ENCODE data around the gene WAPL. TPM values are rescaled to one million over a fixed set of nuclear protein-coding genes. Genes with fewer than 3 reads are reported as not detected.

Gene WAPL
- total and polyA plus RNA-seq, 9 of the 15 experiments (the other 6 are each of a cell fraction or from before 2014, with no cell fraction given) = 14.3 to 36.4 (median 25.3) TPM

DNA sequence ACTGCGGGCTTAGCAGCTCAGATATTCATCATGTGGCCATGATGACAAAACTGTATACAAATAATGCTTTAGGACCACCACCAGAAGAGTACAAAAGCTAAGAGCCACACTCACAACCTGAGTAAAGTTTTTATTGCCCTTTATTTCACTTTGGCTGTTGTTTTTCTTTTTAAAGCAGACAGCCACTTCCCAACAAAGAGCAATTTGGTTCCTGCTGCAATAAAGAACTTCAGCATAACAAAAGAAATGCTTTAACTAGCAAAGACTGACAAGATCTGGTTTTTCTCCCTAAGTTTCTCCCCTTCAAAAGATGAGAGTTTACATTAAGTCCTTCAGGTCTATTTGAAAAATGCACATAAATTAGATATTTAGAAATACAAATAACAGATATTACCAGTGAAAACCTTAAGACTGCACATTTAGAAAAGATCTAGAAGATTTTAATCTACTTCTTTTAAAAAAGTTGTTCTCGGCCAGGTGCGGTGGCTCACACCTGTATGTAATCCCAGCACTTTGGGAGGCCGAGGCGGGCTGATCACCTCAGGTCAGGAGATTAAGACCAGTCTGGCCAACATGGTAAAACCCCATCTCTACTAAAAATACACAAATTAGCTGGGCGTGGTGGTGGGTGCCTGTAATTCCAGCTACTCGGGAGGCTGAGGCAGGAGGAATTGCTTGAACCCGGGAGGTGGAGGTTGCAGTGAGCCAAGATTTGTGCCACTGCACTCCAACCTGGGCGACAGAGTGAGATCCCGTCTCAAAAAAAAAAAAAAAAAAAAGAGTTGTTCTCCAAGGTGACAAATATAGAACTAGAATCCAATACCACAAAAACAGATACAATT is 59.4 kb downstream of the WAPL start:
- peaks cover 78% of the 10 kb centered on the region for H3K36me3 ChIP-seq (ENCODE audit: control insufficient read depth, insufficient read depth, low read length)
- 89% methylated on average over 4 of the region's 10 CpGs for WGBS (ENCODE audit: insufficient coverage, low coverage, missing lambda C conversion rate)
- POLR2A ChIA-PET = no interaction called here

DNA sequence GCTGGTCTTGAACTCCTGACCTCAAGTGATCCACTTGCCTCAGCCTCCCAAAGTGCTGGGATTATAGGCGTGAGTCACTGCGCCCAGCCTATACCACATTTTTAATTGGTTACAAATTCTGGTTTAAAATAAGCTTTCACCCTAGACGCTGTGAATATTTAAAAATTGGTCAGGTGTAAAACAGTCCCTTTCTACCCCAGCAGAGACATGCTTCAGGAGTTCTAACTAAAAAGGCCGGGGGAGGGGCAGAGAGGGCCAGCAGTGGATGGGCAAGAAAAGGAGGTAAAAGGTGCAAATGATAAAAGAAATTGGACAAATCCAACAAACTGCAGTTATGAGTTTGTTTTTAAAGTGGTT is 70.0 kb downstream of the WAPL start:
- ATAC-seq (no peak), DNase-seq (ENCODE audit: extremely low read depth in 1 of 4, low spot score in 3 of 4) (no peak), FAIRE-seq (no peak)
- Histone ChIP-seq H3K9ac (ENCODE audit: insufficient read depth in 1 of 2, low read depth in 2 of 2, low read length in 2 of 2) (no peak overlapping the region), H4K20me1 (replicated peaks; ENCODE audit: control insufficient read depth, insufficient read depth, low read length) (no peaks in the 10 kb centered on the region), H3K4me2 (ENCODE audit: insufficient read depth, low read length) (no peak overlapping the region), H3K9me1 (ENCODE audit: control insufficient read depth, insufficient read depth, low read length) (no peaks in the 10 kb centered on the region), H3K4me3 (no peak overlapping the region), H3K79me2 (ENCODE audit: control insufficient read depth, insufficient read depth, low read length) (no peaks in the 10 kb centered on the region), H3K36me3 (ENCODE audit: control insufficient read depth, insufficient read depth, low read length) (peaks cover 71% of the 10 kb centered on the region), H3K27ac (ENCODE audit: extremely low read depth, low read depth, low read length) (no peak overlapping the region), H3K27me3 (ENCODE audit: control insufficient read depth in 2 of 2, insufficient read depth in 2 of 2, low read length in 2 of 2) (no peaks in the 10 kb centered on the region), H3K4me1 (replicated peaks in 1 of 2; ENCODE audit: control insufficient read depth in 2 of 2, insufficient read depth in 2 of 2, low read length in 2 of 2) (no peaks in the 10 kb centered on the region), H3K9me3 (replicated peaks; ENCODE audit: control insufficient read depth, insufficient read depth, low read depth, low read length) (no peaks in the 10 kb centered on the region), H2AFZ (ENCODE audit: low read depth, low read length) (no peak overlapping the region)
- no TSS peak for BruUV-seq (replicated peaks)
- ChIA-PET CTCF (ENCODE audit: low intra/inter-chr PET ratio) (no interaction called here), POLR2A (no interaction called here)
- in situ Hi-C loops (cut with MboI) = no loop called here
- intact Hi-C loops (cut with micrococcal nuclease) = no loop called here
- 94% methylated on average over 4 of the region's 4 CpGs for WGBS (ENCODE audit: insufficient coverage, low coverage, missing lambda C conversion rate)
- TF ChIP-seq ZNF551 (CRISPR knock-in tag; IDR thresholded peaks at IDR 0.05) (no peak), SAFB (IDR thresholded peaks at IDR 0.05; ENCODE audit: borderline replicate concordance, low read depth, low read length) (no peak), IRF1 (CRISPR knock-in tag; IDR thresholded peaks at IDR 0.05; ENCODE audit: borderline replicate concordance) (no peak), XRCC4 (IDR thresholded peaks at IDR 0.05; ENCODE audit: extremely low read depth, insufficient read depth, insufficient read length) (no peak), RBM22 (IDR thresholded peaks at IDR 0.05; ENCODE audit: low read depth, low read length, poor library complexity, severe bottlenecking) (no peak), CBX5 (IDR thresholded peaks at IDR 0.05; ENCODE audit: borderline replicate concordance, low read depth) (no peak)

More for the DNA sequence above, 59.4 kb downstream of the WAPL start:
- Histone ChIP-seq H4K20me1 (replicated peaks; ENCODE audit: control insufficient read depth, insufficient read depth, low read length) (no peaks in the 10 kb centered on the region), H3K9me1 (ENCODE audit: control insufficient read depth, insufficient read depth, low read length) (no peaks in the 10 kb centered on the region), H3K9ac (ENCODE audit: insufficient read depth in 1 of 2, low read depth in 2 of 2, low read length in 2 of 2) (no peak overlapping the region), H3K9me3 (replicated peaks; ENCODE audit: control insufficient read depth, insufficient read depth, low read depth, low read length) (no peaks in the 10 kb centered on the region), H3K79me2 (ENCODE audit: control insufficient read depth, insufficient read depth, low read length) (no peaks in the 10 kb centered on the region), H2AFZ (ENCODE audit: low read depth, low read length) (no peak overlapping the region), H3K4me2 (ENCODE audit: insufficient read depth, low read length) (no peak overlapping the region), H3K4me3 (no peak overlapping the region), H3K27me3 (ENCODE audit: control insufficient read depth in 2 of 2, insufficient read depth in 2 of 2, low read length in 2 of 2) (no peaks in the 10 kb centered on the region), H3K4me1 (replicated peaks in 1 of 2; ENCODE audit: control insufficient read depth in 2 of 2, insufficient read depth in 2 of 2, low read length in 2 of 2) (no peaks in the 10 kb centered on the region), H3K27ac (ENCODE audit: extremely low read depth, low read depth, low read length) (no peak overlapping the region)
- ATAC-seq = no peak
- no peak for FAIRE-seq
- BruUV-seq (replicated peaks) = no TSS peak
- in situ Hi-C loops (cut with MboI) = no loop called here
- TF ChIP-seq HDAC3 (IDR thresholded peaks at IDR 0.05; ENCODE audit: borderline replicate concordance, partially characterized antibody) (no peak), MECOM (CRISPR knock-in tag; IDR thresholded peaks at IDR 0.05) (no peak)
- intact Hi-C loops (cut with micrococcal nuclease) = no loop called here
- no peak for DNase-seq (ENCODE audit: extremely low read depth in 1 of 4, low spot score in 3 of 4)
- CTCF ChIA-PET (ENCODE audit: low intra/inter-chr PET ratio) = no interaction called here

Data from K562 (cell line).